H9 (cell line): ENCODE data around the gene SLC26A6. TPM values are rescaled to one million over a fixed set of nuclear protein-coding genes. Genes with fewer than 3 reads are reported as not detected.

Source experiments
- DNase-seq: peaks from one replicate; pipeline ENCODE4 v3.0.0-alpha.2; 2017
- H2AFZ ChIP-seq: one replicate; pipeline ENCODE4 v1.6.1; 2013; ENCODE audit warnings: mild to moderate bottlenecking, low read length, control low read depth, moderate library complexity
- H2AK5ac ChIP-seq: 2 replicates; pipeline ENCODE4 v1.6.1; 2013; ENCODE audit warnings: low read length, control low read depth, mixed read lengths; ENCODE audit not compliant: insufficient read length
- H2BK120ac ChIP-seq: one replicate; pipeline ENCODE4 v1.6.1; 2013; ENCODE audit warnings: low read depth, mild to moderate bottlenecking, low read length, control low read depth, inconsistent platforms; ENCODE audit not compliant: poor library complexity, severe bottlenecking
- H2BK12ac ChIP-seq: 2 replicates; pipeline ENCODE4 v1.6.1; 2013; ENCODE audit warnings: low read length, control low read depth, mixed read lengths, low read depth; ENCODE audit not compliant: insufficient read length
- H2BK15ac ChIP-seq: 2 replicates; pipeline ENCODE4 v1.6.1; 2013; ENCODE audit warnings: low read depth, low read length, control low read depth
- H2BK20ac ChIP-seq: one replicate; pipeline ENCODE4 v1.6.1; 2013; ENCODE audit warnings: low read depth, mild to moderate bottlenecking, low read length, control low read depth, inconsistent platforms; ENCODE audit not compliant: poor library complexity, severe bottlenecking
- H2BK5ac ChIP-seq: 2 replicates; pipeline ENCODE4 v1.6.1; 2013; ENCODE audit warnings: low read length, control low read depth, mixed read lengths; ENCODE audit not compliant: insufficient read length
- H3K14ac ChIP-seq: 2 replicates; pipeline ENCODE4 v1.6.1; 2013; ENCODE audit warnings: low read length, control low read depth; ENCODE audit not compliant: insufficient read depth
- H3K18ac ChIP-seq: 2 replicates; pipeline ENCODE4 v1.6.1; 2013; ENCODE audit warnings: low read depth, mild to moderate bottlenecking, mixed read lengths, low read length, control low read depth; ENCODE audit not compliant: insufficient read length
- H3K23ac ChIP-seq: 2 replicates; pipeline ENCODE4 v1.6.1; 2013; ENCODE audit warnings: low read length, control low read depth, mixed read lengths, low read depth; ENCODE audit not compliant: insufficient read length
- H3K23me2 ChIP-seq: 2 replicates; pipeline ENCODE4 v1.6.1; 2013; ENCODE audit warnings: low read depth, mild to moderate bottlenecking, mixed read lengths, low read length, control low read depth; ENCODE audit not compliant: insufficient read length, poor library complexity, severe bottlenecking
- H3K27ac ChIP-seq: 2 replicates; pipeline ENCODE4 v1.5.1; 2013; ENCODE audit warnings: low read length, control low read depth, mixed read lengths, low read depth; ENCODE audit not compliant: insufficient read length
- H3K27me3 ChIP-seq: 2 replicates; pipeline ENCODE4 v1.6.1; 2013; ENCODE audit warnings: low read length, control low read depth, inconsistent platforms; ENCODE audit not compliant: insufficient read depth
- H3K4ac ChIP-seq: 2 replicates; pipeline ENCODE4 v1.6.1; 2013; ENCODE audit warnings: low read depth, mild to moderate bottlenecking, control low read depth, inconsistent platforms, low read length, moderate library complexity
- H3K4me1 ChIP-seq: 2 replicates; pipeline ENCODE4 v1.6.1; 2013; ENCODE audit warnings: low read length, control low read depth, inconsistent platforms; ENCODE audit not compliant: insufficient read depth
- H3K4me2 ChIP-seq: 2 replicates; pipeline ENCODE4 v1.6.1; 2013; ENCODE audit warnings: low read length, control low read depth, mixed read lengths; ENCODE audit not compliant: insufficient read length, insufficient read depth
- H3K56ac ChIP-seq: 2 replicates; pipeline ENCODE4 v1.6.1; 2013; ENCODE audit warnings: low read depth, mild to moderate bottlenecking, mixed read lengths, low read length, control low read depth; ENCODE audit not compliant: insufficient read length
- H3K79me1 ChIP-seq: 2 replicates; pipeline ENCODE4 v1.6.1; 2013; ENCODE audit warnings: low read depth, mild to moderate bottlenecking, moderate library complexity, low read length, control low read depth, inconsistent platforms; ENCODE audit not compliant: insufficient read depth, poor library complexity, severe bottlenecking
- H3K79me2 ChIP-seq: 2 replicates; pipeline ENCODE4 v1.6.1; 2013; ENCODE audit warnings: low read length, control low read depth, inconsistent platforms; ENCODE audit not compliant: insufficient read depth
- H3K9ac ChIP-seq: 2 replicates; pipeline ENCODE4 v1.6.1; 2013; ENCODE audit warnings: low read length, control low read depth, mixed read lengths; ENCODE audit not compliant: insufficient read length; ENCODE audit errors: extremely low read depth
- H3K9me3 ChIP-seq: one replicate; pipeline ENCODE4 v1.6.1; 2013; ENCODE audit warnings: low read depth, low read length, inconsistent platforms; ENCODE audit not compliant: control insufficient read depth
- H3T11ph ChIP-seq: one replicate; pipeline ENCODE4 v1.6.1; 2013; ENCODE audit warnings: mild to moderate bottlenecking, low read length, control low read depth, inconsistent platforms
- H4K20me1 ChIP-seq: one replicate; pipeline ENCODE4 v1.6.1; 2013; ENCODE audit not compliant: control insufficient read depth, insufficient read length, insufficient read depth
- H4K5ac ChIP-seq: 2 replicates; pipeline ENCODE4 v1.6.1; 2013; ENCODE audit warnings: low read depth, mild to moderate bottlenecking, mixed read lengths, low read length, control low read depth; ENCODE audit not compliant: insufficient read length
- H4K8ac ChIP-seq: replicated peaks from 2 replicates; pipeline ENCODE4 v1.6.1; 2013; ENCODE audit warnings: low read length, control low read depth, mixed read lengths, low read depth; ENCODE audit not compliant: insufficient read length
- H4K91ac ChIP-seq: 2 replicates; pipeline ENCODE4 v1.6.1; 2013; ENCODE audit warnings: low read depth, mild to moderate bottlenecking, moderate library complexity, mixed read lengths, low read length, control low read depth; ENCODE audit not compliant: insufficient read length
- H3K27ac Mint-ChIP-seq, 3 experiments: 2 replicates in 2 of 3; 3 replicates in 1 of 3; pipeline ENCODE4 v1.8.0; 2020 to 2021; ENCODE audit warnings: mixed read lengths in 3 of 3, mild to moderate bottlenecking in 1 of 3, moderate library complexity in 1 of 3
- H3K27me3 Mint-ChIP-seq: 2 replicates; pipeline ENCODE4 v1.8.0; 2021; ENCODE audit warnings: low read depth, mild to moderate bottlenecking, moderate library complexity, mixed read lengths
- H3K36me3 Mint-ChIP-seq, 3 experiments: 2 replicates in 2 of 3; 3 replicates in 1 of 3; pipeline ENCODE4 v1.8.0; 2020 to 2021; ENCODE audit warnings: low read depth in 3 of 3, mixed read lengths in 3 of 3; ENCODE audit not compliant: insufficient read depth in 1 of 3
- H3K4me1 Mint-ChIP-seq, 2 experiments: 2 replicates each; pipeline ENCODE4 v1.8.0; 2020; ENCODE audit warnings: mixed read lengths in 2 of 2
- H3K4me3 Mint-ChIP-seq, 2 experiments: 2 replicates in 1 of 2; 3 replicates in 1 of 2; pipeline ENCODE4 v1.8.0; 2020 to 2021; ENCODE audit warnings: mild to moderate bottlenecking in 2 of 2, mixed read lengths in 2 of 2, moderate library complexity in 1 of 2
- H3K9me3 Mint-ChIP-seq, 2 experiments: 2 replicates in 1 of 2; 3 replicates in 1 of 2; pipeline ENCODE4 v1.8.0; 2020; ENCODE audit warnings: mild to moderate bottlenecking in 2 of 2, mixed read lengths in 2 of 2, moderate library complexity in 1 of 2
- CTCF ChIP-seq: fragments of 200-600 bp; sonication (generic); conservative IDR thresholded peaks from 3 replicates; pipeline ENCODE4 v1.8.0; 2021; ENCODE audit warnings: antibody characterized with exemption, mild to moderate bottlenecking
- WGBS: extraction: QIAGEN DNeasy Blood & Tissue Kit; methylation state at CpG from one replicate; pipeline ENCODE4 v1.1.7; 2013; ENCODE audit warnings: missing lambda C conversion rate, low lambda C conversion rate, mixed read lengths; ENCODE audit not compliant: insufficient read length; ENCODE audit errors: extremely low coverage; 5-methylcytosine and 5-hydroxymethylcytosine counted together
- total RNA-seq: library from RNA; stranded (reverse); gene quantifications from 2 replicates; pipeline ENCODE4 v1.2.1, GENCODE V29; 2021

Gene SLC26A6
- total RNA-seq, 1 experiment from 2014 or later: 61.3 TPM

GRCh38 chr3:48664313-48664644, 29.0 kb upstream of the SLC26A6 start:
- Histone ChIP-seq H2BK15ac (no peak overlapping the region), H2BK5ac (no peak overlapping the region), H2BK12ac (no peak overlapping the region), H4K5ac (no peak overlapping the region), H3K27me3 (no peaks in the 10 kb centered on the region), H2AFZ (no peak overlapping the region), H4K20me1 (no peaks in the 10 kb centered on the region), H3K4me2 (no peak overlapping the region), H3K23ac (no peak overlapping the region), H3K4me1 (no peaks in the 10 kb centered on the region), H3K79me2 (no peaks in the 10 kb centered on the region), H2BK120ac (no peak overlapping the region), H3K9me3 (no peaks in the 10 kb centered on the region), H2BK20ac (no peak overlapping the region), H3K27ac (no peak overlapping the region), H3K79me1 (no peaks in the 10 kb centered on the region), H4K8ac (no peak overlapping the region), H3K23me2 (peaks cover 18% of the 10 kb centered on the region), H3K18ac (no peak overlapping the region), H3K14ac (no peak overlapping the region), H3K4ac (no peak overlapping the region), H3T11ph (no peak overlapping the region), H2AK5ac (no peak overlapping the region), H3K56ac (no peak overlapping the region), H3K9ac (no peak overlapping the region), H4K91ac (peak overlapping the region; percentile 10)
- Mint-ChIP-seq H3K4me1 (peaks cover 16 to 17% of the 10 kb centered on the region in 2 experiments), H3K4me3 (peak overlapping the region; percentile 88 to 92), H3K36me3 (peaks cover 18 to 45% (median 37%) of the 10 kb centered on the region in 3 experiments), H3K9me3 (peaks cover 0 to 2% of the 10 kb centered on the region in 2 experiments; a peak in 3 of 5 replicates), H3K27me3 (peaks cover 2% of the 10 kb centered on the region; the same call in 1 of the 2 replicates), H3K27ac (peak overlapping the region; percentile 83 to 99 (median 97))
- peak; percentile 30; the same call in 1 of the 3 replicates for TF ChIP-seq CTCF
- WGBS: no CpG with 5 or more reads among the region's 11 CpGs
- no peak for DNase-seq
